HG02642 (cell line): ENCODE data around the gene PAPSS1.
A peak's percentile ranks its signal among the peaks of the same experiment; 100 is the strongest.
"Not testable (repeated sequence)": the region's sequence is repeated elsewhere in the genome, so short reads cannot be mapped to it uniquely, and the experiment has no call there.

ENCODE experiments used
- ATAC-seq: cut with Tn5 transposase; IDR thresholded peaks from one replicate; pipeline ENCODE4 v1.9.1; 2021; ENCODE audit warnings: mild to moderate bottlenecking; ENCODE audit not compliant: unreplicated experiment, poor library complexity

PAPSS1 gene

GRCh38 chr4:107691378-107691777 is 28.7 kb downstream of the PAPSS1 start:
- no peak for ATAC-seq

DNA sequence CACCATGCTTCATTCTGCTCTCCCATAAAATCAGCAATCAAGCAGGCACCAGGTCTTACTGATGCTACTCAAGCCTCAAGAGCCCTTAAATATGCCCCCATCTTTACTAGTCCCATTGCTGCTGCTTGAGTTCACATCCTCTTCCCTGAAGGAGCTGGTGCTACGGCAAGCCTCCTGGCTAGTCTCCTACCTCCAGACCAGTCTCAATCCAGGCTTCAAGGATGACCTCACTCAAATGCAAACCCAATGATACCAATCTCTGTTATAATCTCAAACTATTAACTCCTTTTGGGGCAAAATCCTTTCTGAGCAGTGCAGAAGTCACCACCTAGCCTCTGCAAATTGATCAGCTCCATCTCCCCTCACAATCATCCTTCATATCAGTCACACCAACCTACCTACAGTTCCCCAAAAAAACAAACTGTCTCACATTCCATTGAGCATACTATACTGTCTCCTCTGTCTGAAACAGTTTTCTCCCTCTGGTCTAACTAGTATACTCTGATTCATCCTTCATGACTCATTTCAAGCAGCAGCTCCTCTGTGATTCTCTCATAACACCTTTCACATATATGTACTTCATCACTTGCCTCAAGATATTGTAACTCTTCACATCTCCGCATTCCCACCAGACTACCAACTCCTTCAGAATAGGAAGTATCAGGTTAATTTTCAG is 30.0 kb downstream of the PAPSS1 start:
- peak; percentile 61 for ATAC-seq

DNA sequence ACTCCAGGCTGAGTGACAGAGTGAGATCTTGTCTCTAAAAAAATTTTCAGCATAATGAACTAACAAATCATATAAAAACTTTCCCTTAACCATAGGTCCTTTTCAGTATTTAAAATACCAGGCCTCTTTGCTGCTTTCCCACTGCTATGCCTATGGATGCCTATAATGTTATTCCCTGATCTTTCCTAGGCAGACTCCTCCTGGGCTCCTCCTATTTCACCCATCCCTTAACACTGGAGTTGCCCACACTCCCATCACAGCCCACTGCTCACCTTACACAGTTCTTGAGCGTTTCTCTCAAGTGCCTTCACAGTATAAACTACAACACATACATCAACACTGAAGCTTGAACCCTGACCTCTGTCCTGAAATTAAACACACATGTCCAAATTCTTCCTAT is 31.6 kb downstream of the PAPSS1 start:
- no peak for ATAC-seq

DNA sequence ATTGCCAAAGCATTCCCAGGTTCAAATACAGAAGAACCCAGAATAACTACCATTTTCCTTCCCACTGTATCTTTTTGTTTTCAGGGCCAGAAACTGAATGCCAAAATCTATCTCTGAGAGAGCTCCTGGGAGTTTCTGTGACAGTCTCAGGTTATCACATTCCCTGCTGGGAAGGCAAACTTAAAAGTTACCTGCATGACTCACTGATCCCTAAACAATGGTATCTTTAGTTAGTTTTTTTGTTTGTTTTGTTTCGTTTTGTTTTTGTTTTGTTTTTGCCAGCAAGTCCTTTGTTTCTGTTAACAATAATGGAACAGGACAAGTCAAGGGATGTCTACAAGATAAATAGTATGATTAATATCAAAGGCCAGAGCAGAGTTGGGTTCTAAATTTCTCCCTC is 34.3 kb downstream of the PAPSS1 start:
- ATAC-seq, result no peak

GRCh38 chr4:107683873-107684272 is 36.2 kb downstream of the PAPSS1 start:
- no peak for ATAC-seq

GRCh38 chr4:107682306-107682705 is 37.7 kb downstream of the PAPSS1 start:
- ATAC-seq, result no peak

GRCh38 chr4:107669068-107669467 is 51.0 kb downstream of the PAPSS1 start:
- ATAC-seq, result no peak

- no peak for ATAC-seq
Measured at GRCh38 chr4:107666134-107666533, 53.9 kb downstream of the PAPSS1 start.

- ATAC-seq, result no peak
Measured at GRCh38 chr4:107665001-107665400, 55.0 kb downstream of the PAPSS1 start.

DNA sequence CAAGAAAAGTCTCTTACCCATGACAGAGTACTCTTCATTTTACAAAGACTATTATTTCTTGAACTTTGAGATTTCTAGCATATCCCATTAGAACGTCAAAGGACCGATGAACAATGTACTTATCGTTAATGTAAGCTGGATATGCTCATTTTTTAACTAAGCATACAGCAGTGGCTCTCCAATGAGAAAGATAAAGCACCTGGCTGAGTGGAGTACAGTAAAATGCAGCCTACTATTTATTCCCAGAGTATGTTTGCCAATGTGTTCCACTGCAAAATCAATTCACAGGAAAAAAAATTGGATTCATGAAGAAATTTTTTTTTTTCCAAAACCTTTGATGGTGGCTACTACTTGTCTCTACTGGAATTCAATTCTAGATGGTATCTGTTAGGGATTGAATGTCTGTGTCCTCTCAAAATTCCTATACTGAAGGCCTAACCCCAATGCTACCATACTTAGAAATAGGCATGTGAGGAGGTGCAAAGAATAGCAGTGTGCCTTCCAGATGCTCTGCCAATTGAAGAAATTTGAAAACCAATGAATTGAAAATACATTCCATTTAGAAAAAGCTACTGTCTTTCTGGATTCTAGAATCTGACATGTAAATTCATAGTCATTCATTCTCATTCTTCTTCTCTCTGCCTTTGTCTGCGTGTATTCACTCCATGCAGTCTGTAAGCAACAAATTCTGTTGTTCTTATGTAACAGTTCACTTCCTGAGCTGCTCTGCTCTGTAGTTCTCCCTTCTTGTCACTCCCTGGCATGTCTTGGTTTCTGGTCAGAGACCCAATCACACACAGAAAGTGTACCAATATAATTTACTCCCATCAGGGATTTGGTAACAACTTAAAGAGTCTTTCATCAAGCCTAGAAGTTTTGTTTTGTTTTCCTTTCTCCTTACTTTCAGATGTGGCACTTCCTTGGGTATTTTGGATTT is 61.4 kb downstream of the PAPSS1 start:
- ATAC-seq, result no peak

- ATAC-seq, result no peak
Measured at GRCh38 chr4:107655289-107655688, 64.7 kb downstream of the PAPSS1 start.

GRCh38 chr4:107654694-107655093 is 65.3 kb downstream of the PAPSS1 start:
- no peak for ATAC-seq

DNA sequence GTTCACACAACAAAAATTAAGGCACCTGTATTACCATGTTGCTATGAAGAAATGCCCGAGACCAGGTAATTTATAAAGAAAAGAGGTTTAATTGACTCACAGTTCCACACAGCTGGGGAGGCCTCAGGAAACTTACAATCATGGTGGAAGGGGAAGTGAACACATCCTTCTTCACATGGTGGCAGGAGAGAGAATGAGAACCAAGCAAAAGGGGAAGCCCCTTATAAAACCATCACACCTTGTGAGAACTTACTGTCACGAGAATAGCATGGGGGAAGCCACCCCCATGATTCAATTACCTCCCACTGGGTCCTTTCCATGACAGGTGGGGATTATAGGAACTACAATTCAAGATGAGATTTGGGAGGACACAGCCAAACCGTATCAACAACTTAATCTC is 68.6 kb downstream of the PAPSS1 start:
- not testable (repeated sequence) for ATAC-seq

- ATAC-seq, result no peak
Measured at GRCh38 chr4:107650251-107650650, 69.8 kb downstream of the PAPSS1 start.

DNA sequence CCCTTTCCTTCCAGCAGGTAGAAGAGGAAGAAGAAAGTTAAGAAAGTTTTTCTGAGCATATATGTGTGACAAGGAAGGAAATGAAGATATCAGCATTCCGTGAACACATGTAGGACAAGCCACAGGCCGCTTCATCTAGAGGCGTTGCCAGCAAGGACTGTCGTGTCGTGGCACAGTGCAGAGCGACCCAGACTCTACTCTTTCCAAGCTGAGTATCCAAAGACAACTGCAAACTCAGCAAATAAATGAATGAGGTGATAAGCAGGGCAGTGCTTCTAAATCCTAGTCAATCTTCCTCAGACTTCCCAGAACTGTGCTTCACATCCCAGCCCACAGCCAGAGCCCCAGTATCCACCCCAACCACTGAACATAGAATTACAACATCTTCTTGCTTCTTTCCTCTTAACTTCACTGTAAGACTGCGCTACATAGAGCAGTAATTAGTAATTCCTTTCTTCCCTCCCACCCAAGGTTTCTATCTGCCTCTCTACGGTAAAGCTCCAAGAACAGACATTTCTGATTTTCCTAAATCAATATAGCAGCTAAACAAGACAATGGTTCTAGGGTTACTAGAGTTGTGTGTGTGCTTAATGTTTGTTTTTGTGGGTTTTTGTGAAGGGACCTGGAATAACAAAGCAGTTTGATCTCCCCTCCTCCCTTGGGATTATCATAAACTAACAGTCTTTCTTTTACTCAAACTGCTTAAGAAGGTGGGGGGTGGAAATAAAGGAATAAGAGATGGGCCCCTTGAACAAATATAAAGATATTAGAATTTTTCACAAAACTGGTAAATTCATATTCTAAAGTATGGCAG is 71.6 kb downstream of the PAPSS1 start:
- no peak for ATAC-seq

- no peak for ATAC-seq
Measured at GRCh38 chr4:107647591-107647990, 72.4 kb downstream of the PAPSS1 start.

GRCh38 chr4:107645604-107646003 is 74.4 kb downstream of the PAPSS1 start:
- ATAC-seq, result no peak

DNA sequence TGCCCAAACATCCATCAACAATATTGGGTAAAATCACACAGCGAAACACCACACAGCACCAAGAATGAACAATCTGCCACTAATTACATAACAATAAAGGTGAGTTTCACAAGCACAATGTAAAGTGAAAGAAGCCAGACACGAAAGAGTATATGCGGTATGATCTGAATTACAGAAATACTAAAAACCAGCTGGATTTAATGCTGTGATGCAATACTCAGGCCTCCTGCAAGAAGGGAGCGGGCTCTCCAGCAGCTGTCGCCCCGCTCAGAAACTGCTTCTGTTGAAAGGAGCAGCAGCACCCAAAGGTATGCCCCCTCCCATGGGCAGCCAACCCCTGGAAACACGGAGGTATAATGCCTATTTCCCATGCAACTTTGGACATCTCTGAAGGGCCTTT is 77.0 kb downstream of the PAPSS1 start:
- no peak for ATAC-seq

DNA sequence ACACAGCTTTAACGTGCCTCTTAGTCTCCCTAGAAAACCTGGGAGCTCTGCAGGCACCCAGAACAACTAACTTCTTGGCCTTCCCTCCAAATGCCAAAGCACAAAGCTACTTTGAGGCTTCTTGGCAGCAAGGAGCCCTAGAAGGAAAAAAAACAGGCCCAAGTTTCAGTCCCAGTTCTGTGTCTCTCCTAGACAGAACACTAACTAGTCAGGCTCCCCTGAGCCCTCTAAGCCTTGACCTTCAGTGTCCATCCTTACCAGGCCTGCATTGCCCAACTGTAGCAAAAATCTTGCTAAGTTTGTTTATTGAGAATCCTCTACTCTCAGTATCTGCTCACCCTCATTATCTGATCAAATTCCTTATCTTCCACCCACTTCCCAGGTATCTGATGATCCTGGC is 79.2 kb downstream of the PAPSS1 start:
- ATAC-seq, result no peak

- no peak for ATAC-seq
Measured at GRCh38 chr4:107640197-107640596, 79.8 kb downstream of the PAPSS1 start.

GRCh38 chr4:107635735-107636134 is 84.3 kb downstream of the PAPSS1 start:
- no peak for ATAC-seq
